Measurements from ENCODE around the gene HRH3.

Gene HRH3

GRCh38 chr20:62214067-62214466, 6.0 kb downstream of the HRH3 start:
- TF ChIP-seq POLR2A (IDR thresholded peaks at IDR 0.05; ENCODE audit: low read depth, low read length) (no peak), TAF1 (IDR thresholded peaks at IDR 0.05; ENCODE audit: low read depth, low read length) (no peak), POLR2AphosphoS5 (IDR thresholded peaks at IDR 0.05; ENCODE audit: low read depth, low read length) (no peak), PAX5 (IDR thresholded peaks at IDR 0.05; ENCODE audit: insufficient read depth, low read length, severe bottlenecking) (no peak), SPI1 (IDR thresholded peaks at IDR 0.05; ENCODE audit: low read depth, low read length) (no peak)
- no peak for DNase-seq (ENCODE audit: insufficient read length, low spot score)
- no peak for FAIRE-seq

GRCh38 chr20:62212299-62212698, 7.8 kb downstream of the HRH3 start:
- DNase-seq (ENCODE audit: insufficient read length, low spot score) (no peak), FAIRE-seq (no peak)
- TF ChIP-seq POLR2A (IDR thresholded peaks at IDR 0.05; ENCODE audit: low read depth, low read length) (no peak), PAX5 (IDR thresholded peaks at IDR 0.05; ENCODE audit: insufficient read depth, low read length, severe bottlenecking) (no peak), TAF1 (IDR thresholded peaks at IDR 0.05; ENCODE audit: low read depth, low read length) (no peak), SPI1 (IDR thresholded peaks at IDR 0.05; ENCODE audit: low read depth, low read length) (no peak), POU2F2 (IDR thresholded peaks at IDR 0.05; ENCODE audit: low read depth, low read length) (no peak), POLR2AphosphoS5 (IDR thresholded peaks at IDR 0.05; ENCODE audit: low read depth, low read length) (no peak)

- FAIRE-seq: no peak
- TF ChIP-seq POU2F2 (IDR thresholded peaks at IDR 0.05; ENCODE audit: low read depth, low read length): no peak
- TF ChIP-seq PAX5 (IDR thresholded peaks at IDR 0.05; ENCODE audit: insufficient read depth, low read length, severe bottlenecking): no peak
- no peak for TF ChIP-seq POLR2AphosphoS5 (IDR thresholded peaks at IDR 0.05; ENCODE audit: low read depth, low read length)
- TF ChIP-seq SPI1 (IDR thresholded peaks at IDR 0.05; ENCODE audit: low read depth, low read length): no peak
- TF ChIP-seq POLR2A (IDR thresholded peaks at IDR 0.05; ENCODE audit: low read depth, low read length): no peak
- TF ChIP-seq TAF1 (IDR thresholded peaks at IDR 0.05; ENCODE audit: low read depth, low read length): no peak
- no peak for DNase-seq (ENCODE audit: insufficient read length, low spot score)
Observed at GRCh38 chr20:62211769-62212288, 8.2 kb downstream of the HRH3 start.

- no peak for TF ChIP-seq POLR2A (IDR thresholded peaks at IDR 0.05; ENCODE audit: low read depth, low read length)
- FAIRE-seq (no peak), DNase-seq (ENCODE audit: insufficient read length, low spot score) (no peak)
Observed at GRCh38 chr20:62211216-62211615, 8.9 kb downstream of the HRH3 start.

- no peak for FAIRE-seq
- DNase-seq (ENCODE audit: insufficient read length, low spot score): no peak
- TF ChIP-seq POLR2A (IDR thresholded peaks at IDR 0.05; ENCODE audit: low read depth, low read length) (no peak), POLR2AphosphoS5 (IDR thresholded peaks at IDR 0.05; ENCODE audit: low read depth, low read length) (no peak), TAF1 (IDR thresholded peaks at IDR 0.05; ENCODE audit: low read depth, low read length) (no peak), POU2F2 (IDR thresholded peaks at IDR 0.05; ENCODE audit: low read depth, low read length) (no peak), SPI1 (IDR thresholded peaks at IDR 0.05; ENCODE audit: low read depth, low read length) (no peak), PAX5 (IDR thresholded peaks at IDR 0.05; ENCODE audit: insufficient read depth, low read length, severe bottlenecking) (no peak)
Observed at GRCh38 chr20:62210496-62210855, 9.6 kb downstream of the HRH3 start.

GRCh38 chr20:62209850-62210495, 10.1 kb downstream of the HRH3 start:
- FAIRE-seq (no peak), DNase-seq (ENCODE audit: insufficient read length, low spot score) (no peak)
- TF ChIP-seq TAF1 (IDR thresholded peaks at IDR 0.05; ENCODE audit: low read depth, low read length) (no peak), SPI1 (IDR thresholded peaks at IDR 0.05; ENCODE audit: low read depth, low read length) (no peak), POLR2AphosphoS5 (IDR thresholded peaks at IDR 0.05; ENCODE audit: low read depth, low read length) (no peak), POU2F2 (IDR thresholded peaks at IDR 0.05; ENCODE audit: low read depth, low read length) (no peak), POLR2A (IDR thresholded peaks at IDR 0.05; ENCODE audit: low read depth, low read length) (no peak), PAX5 (IDR thresholded peaks at IDR 0.05; ENCODE audit: insufficient read depth, low read length, severe bottlenecking) (no peak)

GRCh38 chr20:62208795-62209755, 11.0 kb downstream of the HRH3 start:
- DNase-seq (ENCODE audit: insufficient read length, low spot score) (no peak), FAIRE-seq (no peak)
- TF ChIP-seq SPI1 (IDR thresholded peaks at IDR 0.05; ENCODE audit: low read depth, low read length) (no peak), POLR2AphosphoS5 (IDR thresholded peaks at IDR 0.05; ENCODE audit: low read depth, low read length) (no peak), PAX5 (IDR thresholded peaks at IDR 0.05; ENCODE audit: insufficient read depth, low read length, severe bottlenecking) (no peak), POU2F2 (IDR thresholded peaks at IDR 0.05; ENCODE audit: low read depth, low read length) (no peak), TAF1 (IDR thresholded peaks at IDR 0.05; ENCODE audit: low read depth, low read length) (no peak), POLR2A (IDR thresholded peaks at IDR 0.05; ENCODE audit: low read depth, low read length) (no peak)

- DNase-seq (ENCODE audit: insufficient read length, low spot score) (no peak), FAIRE-seq (no peak)
- TF ChIP-seq POU2F2 (IDR thresholded peaks at IDR 0.05; ENCODE audit: low read depth, low read length) (no peak), SPI1 (IDR thresholded peaks at IDR 0.05; ENCODE audit: low read depth, low read length) (no peak), POLR2AphosphoS5 (IDR thresholded peaks at IDR 0.05; ENCODE audit: low read depth, low read length) (no peak)
Observed at GRCh38 chr20:62208061-62208794, 11.8 kb downstream of the HRH3 start.

- DNase-seq (ENCODE audit: insufficient read length, low spot score): no peak
- no peak for FAIRE-seq
- TF ChIP-seq SPI1 (IDR thresholded peaks at IDR 0.05; ENCODE audit: low read depth, low read length) (no peak), POU2F2 (IDR thresholded peaks at IDR 0.05; ENCODE audit: low read depth, low read length) (no peak), POLR2A (IDR thresholded peaks at IDR 0.05; ENCODE audit: low read depth, low read length) (no peak), TAF1 (IDR thresholded peaks at IDR 0.05; ENCODE audit: low read depth, low read length) (no peak), PAX5 (IDR thresholded peaks at IDR 0.05; ENCODE audit: insufficient read depth, low read length, severe bottlenecking) (no peak), POLR2AphosphoS5 (IDR thresholded peaks at IDR 0.05; ENCODE audit: low read depth, low read length) (no peak)
Observed at GRCh38 chr20:62206388-62206775, 13.7 kb downstream of the HRH3 start.

Data from GM12891 (cell line).